Peyer's patch (tissue), 4 donors: ENCODE data around the gene PCTP.

ENCODE experiments used
- CTCF ChIP-seq, 6 experiments: fragments of 450-650 bp in 4 of 6; fragments of 200-600 bp in 2 of 6; sonication (generic) in 1 of 6; IDR thresholded peaks; one replicate each; pipeline ENCODE4 v1.5.1; 2017 to 2019; ENCODE audit warnings: antibody characterized with exemption in 6 of 6, mild to moderate bottlenecking in 3 of 6, moderate library complexity in 1 of 6
- POLR2A ChIP-seq, 2 donors: fragments of 450-650 bp; IDR thresholded peaks; one replicate each; pipeline ENCODE4 v1.5.1; 2017; ENCODE audit warnings: antibody characterized with exemption in 2 of 2, mild to moderate bottlenecking in 2 of 2, moderate library complexity in 2 of 2

GRCh38 chr17:55720919-55721836 lies 29.7 kb upstream of the PCTP start:
- TF ChIP-seq CTCF (IDR thresholded peaks at IDR 0.05) (no peak), POLR2A (IDR thresholded peaks at IDR 0.05) (no peak)
